HG03175 (cell line): ENCODE measurements around the gene LDHAL6B.
"Not testable (repeated sequence)": the region's sequence is repeated elsewhere in the genome, so short reads cannot be mapped to it uniquely, and the experiment has no call there.

Source experiments
- ATAC-seq: cut with Tn5 transposase; IDR thresholded peaks from one replicate; pipeline ENCODE4 v1.9.1; 2021; ENCODE audit warnings: mild to moderate bottlenecking, moderate library complexity; ENCODE audit not compliant: unreplicated experiment

The LDHAL6B gene

DNA sequence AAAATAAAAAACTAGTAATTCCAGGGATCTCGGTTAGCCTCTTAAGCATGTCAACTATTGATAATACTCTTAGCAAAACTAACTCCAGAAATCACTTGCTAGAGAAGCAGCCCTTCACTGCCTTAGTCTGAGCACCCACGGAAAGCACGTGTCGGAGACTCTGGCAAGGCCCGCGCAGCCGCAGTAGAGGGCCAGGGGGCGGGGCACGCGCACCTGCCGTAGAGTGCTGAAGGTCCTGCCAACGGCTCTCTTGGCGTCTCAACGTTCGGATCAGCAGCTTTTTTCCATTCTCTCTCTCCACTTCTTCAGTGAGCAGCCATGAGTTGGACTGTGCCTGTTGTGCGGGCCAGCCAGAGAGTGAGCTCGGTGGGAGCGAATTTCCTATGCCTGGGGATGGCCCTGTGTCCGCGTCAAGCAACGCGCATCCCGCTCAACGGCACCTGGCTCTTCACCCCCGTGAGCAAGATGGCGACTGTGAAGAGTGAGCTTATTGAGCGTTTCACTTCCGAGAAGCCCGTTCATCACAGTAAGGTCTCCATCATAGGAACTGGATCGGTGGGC is at the start of gene LDHAL6B:
Gene LDHAL6B (plus strand): TSS at position 221 of the 561 bp plus-strand sequence. CDS start 98 bp downstream, at position 319.
- ATAC-seq = no peak

DNA sequence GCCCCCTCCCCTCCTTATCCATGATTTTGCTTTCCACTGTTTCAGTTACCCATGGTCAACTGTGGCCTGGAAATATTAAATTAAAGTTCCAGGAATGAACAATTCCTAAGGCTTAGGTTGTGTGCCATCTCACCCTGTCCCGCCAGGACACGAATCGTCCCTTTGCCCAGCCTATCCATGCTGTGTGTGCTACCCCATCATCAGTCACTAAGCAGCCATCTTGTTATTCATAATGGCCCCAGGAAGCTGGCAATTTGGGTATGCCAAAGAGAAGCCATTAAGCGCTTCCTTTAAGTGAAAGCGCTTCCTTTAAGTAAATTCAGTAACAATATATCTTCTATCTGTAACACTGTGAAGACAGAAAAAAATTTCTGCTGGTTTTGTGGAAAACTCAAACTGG is 49.2 kb upstream of the LDHAL6B start:
- ATAC-seq = no peak

DNA sequence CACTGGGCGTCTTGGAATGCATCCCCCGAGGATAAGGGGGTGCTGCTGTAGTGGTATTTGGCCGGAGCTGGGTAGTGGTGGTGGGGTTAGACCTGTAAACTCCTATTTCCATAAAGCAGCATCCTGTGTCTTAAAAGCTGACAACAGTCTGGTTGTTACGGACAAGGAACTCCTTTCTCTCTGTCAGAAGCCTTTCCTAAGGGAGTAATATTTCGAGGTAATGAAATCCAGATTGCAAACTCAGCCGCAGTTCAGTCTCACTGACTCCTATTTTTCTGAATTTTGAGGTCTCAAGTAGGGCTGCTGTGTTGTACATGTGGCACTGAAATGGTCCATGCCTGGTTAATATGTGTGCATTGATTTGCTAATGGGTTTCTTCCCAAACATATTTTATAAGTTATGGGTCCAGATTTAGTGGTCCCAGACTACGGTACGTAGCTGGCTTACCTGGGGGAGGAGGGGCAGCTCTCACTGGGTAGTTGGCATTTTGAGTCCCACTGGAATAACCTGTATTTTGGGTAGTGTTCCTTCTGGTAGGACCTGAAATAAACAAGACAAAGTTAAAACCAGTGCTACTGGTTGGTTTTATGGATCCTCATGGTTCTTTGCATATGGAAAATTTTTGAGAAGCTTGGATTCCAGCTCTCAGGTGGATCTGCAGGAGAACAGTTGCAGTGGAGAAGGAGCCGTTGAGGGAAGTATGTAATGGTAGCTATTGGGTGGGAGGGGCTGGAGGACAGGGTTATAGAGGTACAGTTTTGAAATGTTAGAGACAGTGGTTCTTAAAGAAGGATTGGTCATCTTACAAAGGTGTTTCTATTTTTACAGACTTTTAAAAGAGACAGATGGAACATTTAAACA is 48.6 kb upstream of the LDHAL6B start:
- ATAC-seq = no peak

DNA sequence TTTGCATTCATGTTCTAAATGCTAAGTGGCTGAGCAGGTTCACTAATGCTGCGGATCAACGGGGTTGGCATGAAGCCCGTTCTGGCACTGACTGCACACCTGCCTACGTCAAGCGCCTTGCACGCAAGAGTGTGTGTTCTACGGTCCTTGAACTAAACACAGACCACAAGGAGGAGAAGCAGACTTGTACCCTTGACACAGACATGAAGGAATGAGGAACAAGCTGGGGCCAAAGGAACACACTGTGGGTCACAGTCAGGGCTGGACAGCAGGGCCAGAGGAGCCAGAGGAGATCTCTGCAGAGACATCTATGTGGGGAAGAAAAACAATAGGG is 48.0 kb upstream of the LDHAL6B start:
- ATAC-seq = no peak

DNA sequence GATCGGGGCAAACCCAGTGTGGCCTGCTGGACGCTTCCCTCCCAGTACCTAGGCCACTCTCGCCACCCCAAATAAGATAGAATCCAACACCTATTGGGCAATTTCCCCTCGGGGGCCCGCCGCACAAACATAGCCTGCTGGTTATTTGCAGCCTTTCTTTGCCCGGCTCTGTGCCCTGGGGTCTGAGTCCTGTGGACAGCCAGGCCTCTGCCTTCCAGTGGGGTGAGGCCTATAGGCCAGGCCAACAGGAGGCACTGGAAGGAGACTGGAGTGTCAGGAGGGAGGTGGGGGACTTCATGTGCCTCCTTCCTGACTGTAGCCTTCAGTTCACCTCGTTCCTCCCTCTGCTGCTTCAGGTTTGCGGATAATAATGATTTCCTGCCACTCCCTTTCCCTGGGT is 47.4 kb upstream of the LDHAL6B start:
- no peak for ATAC-seq

DNA sequence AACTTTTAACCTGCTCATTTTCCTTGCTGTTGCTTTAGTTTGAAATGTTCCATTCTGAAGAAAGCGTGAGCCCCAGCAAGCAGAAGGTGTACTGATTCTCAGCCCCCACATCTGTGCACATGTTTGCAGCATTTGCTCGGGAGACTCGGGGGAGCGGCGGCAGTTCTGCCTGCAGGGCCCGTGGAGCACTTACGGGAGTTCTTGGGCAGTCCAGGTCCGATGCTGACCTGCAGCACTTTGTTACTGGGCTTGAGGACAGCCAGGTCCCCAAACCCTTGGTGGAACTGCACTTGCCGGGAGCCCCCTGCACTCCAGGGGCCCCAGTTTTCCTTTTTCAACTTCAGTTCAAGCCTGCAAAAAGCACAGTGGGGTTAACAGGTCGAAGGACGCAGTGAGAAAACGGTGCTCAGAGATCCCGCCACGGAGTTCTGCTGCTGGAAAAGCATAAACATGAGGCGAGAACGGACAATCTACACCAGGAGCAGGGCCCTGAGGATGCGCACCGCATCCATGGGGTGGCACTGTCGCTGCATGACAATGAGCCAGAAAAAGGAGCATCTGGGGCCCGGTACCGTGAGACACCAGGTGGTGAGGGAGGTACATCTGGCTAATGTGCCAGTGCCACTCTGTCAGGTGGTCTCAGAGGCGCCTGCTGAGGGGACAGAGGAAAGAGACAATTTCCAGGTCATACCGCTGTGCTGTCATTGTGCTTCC is 45.6 kb upstream of the LDHAL6B start:
- ATAC-seq = no peak

DNA sequence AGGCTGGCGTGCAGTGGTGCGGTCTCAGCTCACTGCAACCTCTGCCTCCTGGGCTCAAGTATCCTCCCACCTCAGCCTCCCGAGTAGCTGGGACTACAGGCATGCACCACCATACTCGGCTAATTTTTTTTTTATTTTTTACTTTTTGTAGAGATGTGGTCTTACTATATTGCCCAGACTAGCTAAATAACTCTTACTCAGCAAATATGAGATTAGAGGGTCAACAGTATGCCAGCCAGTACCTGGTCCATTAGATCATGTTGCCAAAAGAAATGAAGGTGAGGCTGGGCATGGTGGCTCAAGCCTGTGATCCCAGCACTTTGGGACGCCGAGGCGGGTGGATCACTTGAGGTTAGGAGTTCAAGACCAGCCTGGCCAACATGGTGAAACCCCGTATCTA is 44.6 kb upstream of the LDHAL6B start:
- not testable (repeated sequence) for ATAC-seq

DNA sequence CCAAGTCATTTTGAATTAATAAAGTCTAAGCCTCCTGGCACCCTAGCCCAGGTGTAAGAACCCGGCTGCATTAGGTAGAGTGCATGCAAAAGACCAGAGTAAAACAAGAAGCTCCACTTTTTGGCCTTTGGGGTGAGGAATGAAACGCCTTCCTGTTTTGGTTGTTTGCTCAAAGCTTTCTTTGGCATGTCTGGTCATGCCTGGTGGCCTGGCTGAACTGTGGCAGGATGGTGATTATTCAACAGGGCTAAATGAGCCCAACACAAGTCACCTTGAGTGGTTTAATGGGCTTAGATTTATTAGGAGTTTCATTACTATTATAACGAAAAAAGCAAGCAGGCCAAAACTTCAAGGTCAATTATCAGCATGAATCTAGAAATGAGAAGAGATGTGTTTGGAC is 40.9 kb upstream of the LDHAL6B start:
- no peak for ATAC-seq

DNA sequence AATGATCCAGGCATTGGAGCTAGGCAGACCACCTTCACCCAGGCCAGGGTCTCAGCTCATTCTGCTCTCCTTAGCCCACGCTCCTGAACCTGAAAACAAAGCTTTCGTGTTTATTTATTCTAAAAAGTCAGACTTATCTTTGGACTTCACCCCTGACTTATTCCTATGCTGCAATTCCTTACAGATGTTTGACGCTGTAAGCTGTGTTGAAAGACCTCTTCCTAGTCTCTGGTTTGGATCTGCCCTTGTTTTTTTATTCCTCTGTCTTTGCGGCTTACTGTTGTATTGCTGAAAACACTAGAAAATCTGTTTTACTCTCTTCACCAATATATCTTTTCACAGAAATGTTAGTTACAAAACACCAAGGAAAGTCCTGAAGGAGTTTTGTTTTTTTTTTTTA is 40.5 kb upstream of the LDHAL6B start:
- no peak for ATAC-seq

DNA sequence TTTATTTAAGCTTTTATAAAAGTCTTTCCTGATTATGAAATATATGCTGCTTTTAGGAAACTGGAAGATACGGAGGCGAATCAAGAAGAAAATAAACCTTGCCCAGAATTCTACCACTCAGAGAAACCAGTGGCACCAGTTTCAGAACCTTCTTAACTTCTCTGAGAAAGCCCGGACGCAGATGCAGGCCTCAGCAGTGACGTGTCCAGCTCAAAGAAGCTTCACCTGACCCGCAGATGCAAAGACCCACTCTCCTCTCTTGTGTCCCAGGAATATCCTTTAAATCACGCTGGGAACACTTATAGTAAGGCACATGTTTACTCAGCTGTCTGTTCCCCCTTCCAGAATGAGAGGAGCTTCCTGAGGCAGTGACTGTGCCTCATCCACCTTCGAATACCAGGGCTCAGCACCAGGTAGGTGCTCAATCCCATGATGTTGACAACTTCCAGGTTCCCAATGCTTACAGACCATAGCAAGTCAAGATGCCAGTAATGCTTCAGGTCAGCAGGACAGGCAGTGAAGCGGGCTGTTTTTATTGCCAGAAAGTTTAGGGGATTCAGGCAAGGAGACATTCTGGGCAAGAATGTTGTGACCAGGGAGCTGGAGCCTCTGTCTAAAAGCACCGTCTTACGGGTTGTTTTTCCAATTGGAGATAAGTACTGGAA is 39.9 kb upstream of the LDHAL6B start:
- no peak for ATAC-seq

DNA sequence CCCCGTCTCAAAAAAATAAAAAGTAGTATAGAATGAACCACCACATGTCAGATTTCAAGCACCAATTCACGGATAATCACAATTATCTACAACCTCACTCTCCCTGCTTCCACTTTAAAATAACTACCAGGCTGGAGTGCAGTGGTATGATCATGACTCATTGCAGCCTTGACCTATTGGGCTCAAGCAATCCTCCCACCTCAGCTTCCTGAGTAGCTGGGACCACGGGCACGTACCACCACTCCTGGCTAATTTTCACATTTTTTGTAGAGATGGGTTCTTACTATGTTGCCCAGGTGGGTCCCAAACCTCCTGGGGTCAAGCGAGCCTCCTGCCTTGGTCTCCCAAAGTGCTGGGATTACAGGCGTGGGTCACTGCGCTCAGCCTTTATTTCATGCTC is 38.1 kb upstream of the LDHAL6B start:
- ATAC-seq = no peak

DNA sequence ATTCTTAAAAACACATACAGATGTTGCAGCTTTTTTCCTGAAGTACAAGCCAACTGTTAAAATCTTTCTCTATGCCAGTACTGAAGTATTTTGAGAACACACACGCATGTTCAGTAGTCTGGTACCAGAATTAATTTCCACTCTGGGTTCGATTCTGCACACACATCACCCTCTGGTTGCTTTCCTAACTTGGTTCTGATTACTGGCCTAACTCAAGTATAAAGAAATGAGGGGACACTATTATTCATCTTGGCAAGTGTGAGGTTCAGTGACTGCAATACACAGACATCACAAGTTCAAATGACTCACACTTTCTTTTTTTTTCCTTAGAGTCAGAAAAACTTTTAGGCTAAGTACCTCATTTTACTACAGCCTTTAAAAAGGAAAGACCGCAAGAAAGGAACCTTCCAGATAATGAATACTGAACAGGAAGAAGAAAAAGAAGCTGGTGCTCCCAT is 37.4 kb upstream of the LDHAL6B start:
- ATAC-seq = no peak

DNA sequence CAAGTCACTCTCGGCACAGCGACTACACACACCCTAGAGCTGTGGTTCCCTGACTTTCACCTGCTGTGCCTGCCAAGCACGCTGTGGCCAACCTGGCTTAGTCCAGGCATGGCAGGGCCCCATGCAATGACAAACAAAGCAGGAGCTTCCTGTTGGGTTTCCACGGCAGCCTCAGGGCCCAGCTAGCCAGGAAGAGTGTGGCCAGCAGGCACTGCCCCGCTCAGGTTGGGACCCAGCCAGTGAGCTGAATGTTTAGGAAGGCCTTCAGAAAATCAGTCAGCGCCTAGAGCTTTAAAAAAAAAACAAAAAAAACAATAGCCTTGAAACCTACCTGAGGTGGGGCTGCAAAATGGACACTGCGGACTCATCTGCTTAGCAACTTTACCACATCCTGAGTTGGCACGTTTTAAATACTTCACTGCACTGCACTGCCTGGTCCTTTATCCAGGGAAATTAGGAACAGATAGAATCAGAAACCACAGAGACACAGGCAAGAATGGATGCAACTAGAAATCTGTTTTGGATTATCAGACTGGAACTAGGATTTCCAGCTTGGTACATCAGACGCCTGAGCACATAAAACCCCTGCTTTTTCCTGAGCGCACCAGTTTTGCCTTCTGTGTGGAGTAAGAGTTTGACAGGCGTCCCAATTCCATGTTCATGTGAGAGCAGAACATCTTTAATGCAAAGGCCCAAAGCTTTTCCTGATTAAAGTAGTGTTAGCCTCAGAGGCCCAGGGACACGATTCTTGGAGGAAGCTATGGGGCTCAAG is 36.2 kb upstream of the LDHAL6B start:
- no peak for ATAC-seq

DNA sequence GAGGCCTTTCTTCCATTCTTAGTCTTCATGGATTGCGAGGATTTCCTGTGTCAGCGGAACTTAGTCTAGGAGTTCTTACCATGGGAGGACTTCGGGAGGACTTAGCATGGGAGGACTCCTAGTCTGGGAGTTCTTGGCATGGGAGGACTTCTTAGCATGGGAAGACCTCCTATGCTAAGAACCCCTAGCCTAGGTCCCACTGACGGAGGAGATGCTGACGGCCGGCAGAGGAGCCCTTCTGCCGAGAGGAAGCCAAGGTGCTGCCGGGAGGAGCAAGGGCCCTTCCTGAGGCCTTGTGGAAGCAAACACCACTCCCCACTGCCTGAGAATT is 35.6 kb upstream of the LDHAL6B start:
- ATAC-seq = no peak

DNA sequence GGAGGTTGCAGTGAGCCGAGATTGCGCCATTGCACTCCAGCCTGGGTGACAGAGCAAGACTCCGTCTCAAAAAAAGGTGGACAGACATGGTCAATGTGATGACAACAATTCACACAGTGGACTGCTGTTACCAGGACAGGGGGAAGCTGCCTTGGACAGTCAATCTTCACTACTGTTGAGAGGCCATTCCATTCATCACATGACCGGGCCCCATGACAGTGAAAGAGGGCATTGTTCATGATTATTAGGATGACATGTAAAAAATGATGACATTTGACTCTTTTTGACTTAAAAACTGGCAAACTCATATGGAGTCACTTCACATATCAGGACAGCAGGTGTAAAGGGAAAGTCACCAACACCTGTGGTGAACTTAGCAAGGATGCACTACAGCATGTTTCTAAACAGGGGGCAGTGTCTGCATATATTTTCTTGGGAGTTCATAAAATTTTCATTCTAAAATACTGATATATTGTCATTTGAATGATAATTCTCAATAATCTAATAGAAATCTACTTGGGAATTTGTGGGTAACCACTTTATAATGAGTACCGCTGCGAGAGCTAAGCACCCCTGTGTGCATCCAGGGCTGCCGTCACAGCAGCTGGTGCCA is 34.2 kb upstream of the LDHAL6B start:
- ATAC-seq = no peak

DNA sequence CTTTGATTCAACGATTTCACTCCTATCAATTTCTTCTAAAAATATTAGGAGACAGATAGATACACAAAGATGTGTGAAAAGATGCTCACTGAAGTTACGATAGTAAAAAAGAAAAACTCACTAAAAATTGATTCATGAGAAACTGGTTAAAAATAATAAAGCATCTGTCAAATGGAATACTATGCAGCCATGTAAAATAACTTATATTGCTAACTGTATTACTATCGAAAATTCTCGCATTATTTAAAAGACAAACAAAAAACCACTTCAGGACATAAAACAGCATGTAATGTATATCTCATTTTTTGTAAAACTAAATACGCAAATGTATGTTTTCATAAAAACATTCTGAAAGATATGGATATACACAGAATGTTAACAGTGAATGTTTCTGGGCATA is 33.4 kb upstream of the LDHAL6B start:
- no peak for ATAC-seq

DNA sequence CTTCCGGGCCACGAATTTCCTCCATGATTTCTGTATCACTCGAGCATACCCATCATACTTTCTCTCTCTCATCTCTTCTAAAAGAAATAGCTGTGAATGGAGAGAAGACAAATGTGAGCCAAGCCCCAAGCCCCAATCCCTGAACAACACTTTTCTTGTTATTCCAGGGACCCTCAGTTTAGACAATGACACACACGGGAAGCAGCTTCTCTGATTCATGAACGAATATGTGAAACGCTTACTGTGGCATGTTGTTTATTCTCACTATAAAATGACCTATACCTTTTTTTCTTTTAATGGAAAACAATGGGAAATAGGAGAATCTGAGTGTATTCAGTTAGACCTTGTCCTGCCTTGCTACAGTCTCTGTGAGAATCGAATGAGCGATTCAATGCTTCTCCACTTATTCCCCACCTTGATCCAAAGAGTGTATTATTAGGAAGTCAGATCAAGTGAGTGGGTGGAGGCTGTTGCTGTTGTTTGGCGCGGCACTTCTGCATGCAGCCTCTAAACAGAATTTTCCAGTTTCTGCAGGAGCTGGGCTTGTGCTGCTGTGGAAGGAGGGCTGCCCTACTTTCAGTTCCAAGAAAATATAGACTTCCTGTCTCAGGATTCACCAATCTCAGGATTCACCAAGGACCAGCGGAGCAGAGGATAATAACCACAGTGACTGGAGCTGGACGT is 32.4 kb upstream of the LDHAL6B start:
- ATAC-seq = no peak

DNA sequence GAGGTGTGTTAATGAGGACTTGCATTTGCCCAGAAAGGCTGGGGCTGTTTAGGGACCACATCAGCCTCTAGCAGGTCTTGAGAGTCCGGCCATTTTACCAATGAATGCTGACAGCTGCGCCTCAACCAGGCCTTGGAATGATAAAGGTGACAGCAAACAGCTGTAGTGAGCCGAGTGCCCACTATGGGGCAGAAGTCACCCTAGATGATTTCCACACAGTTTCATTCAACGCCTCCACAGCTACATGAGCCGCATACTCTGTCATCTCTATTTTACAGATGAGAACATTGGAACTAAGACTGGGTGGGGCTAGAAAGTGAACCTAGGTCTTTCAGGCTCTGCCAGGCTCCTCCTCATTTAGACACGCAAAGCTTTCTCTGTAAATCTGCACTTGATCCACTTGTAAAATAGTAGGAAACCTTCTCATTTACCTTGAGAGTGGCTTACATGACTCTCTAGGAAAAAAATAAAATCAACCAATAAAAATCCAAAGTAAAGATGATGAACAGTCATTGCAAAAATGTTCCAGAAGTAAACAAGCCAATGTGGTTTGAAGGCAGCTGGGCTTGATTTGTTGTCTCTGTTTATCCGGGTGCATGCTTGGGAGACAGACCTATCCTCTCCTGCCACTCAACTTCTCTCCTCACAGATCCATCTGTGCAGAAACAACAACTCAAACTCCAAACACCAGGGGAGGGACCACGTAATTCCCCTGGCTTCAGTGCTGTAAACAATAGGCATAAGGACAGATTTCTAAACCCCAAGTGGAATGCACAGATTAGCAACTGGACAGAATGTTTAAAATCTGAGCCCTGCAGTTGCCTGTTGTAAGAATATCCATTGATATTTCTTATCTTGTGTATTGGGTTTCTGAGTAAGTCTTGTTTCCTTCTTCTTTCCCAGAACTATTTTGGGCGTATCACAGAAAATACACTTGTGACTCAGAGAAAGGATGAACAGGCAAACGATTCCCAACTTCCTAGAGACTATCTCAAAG is 31.5 kb upstream of the LDHAL6B start:
- peak; percentile 74 for ATAC-seq
